Panc1 (cell line): ENCODE measurements around the gene HPCAL4. TPM values are rescaled to one million over a fixed set of nuclear protein-coding genes. Genes with fewer than 3 reads are reported as not detected.

ENCODE experiments used
- ATAC-seq: fragments of 200-7000 bp; cut with Tn5 transposase; 2 replicates; pipeline ENCODE4 v1.9.1; 2020; ENCODE audit warnings: mild to moderate bottlenecking, moderate library complexity
- BruUV-seq: library from RNA; stranded (reverse); fragments of 400-500 nt; replicated peaks from 2 replicates; lab custom pipeline; 2021; lab: Mats Ljungman, UMichigan
- CTCF ChIA-PET: fragments of 300-600 bp; sonication (Branson Sonifier 250); formaldehyde crosslinking; loops from one replicate; lab custom pipeline; 2022; ENCODE audit warnings: antibody characterized with exemption; lab: Charles Lee
- POLR2A ChIA-PET: fragments of 300-600 bp; sonication (Branson Sonifier 250); formaldehyde crosslinking; loops from one replicate; lab custom pipeline; 2022; ENCODE audit warnings: antibody characterized with exemption; lab: Charles Lee
- DNase-seq: peaks from one replicate; pipeline ENCODE4 v3.0.0-alpha.2; 2010; ENCODE audit warnings: low read depth, low spot score
- H3K27ac ChIP-seq: 2 replicates; pipeline ENCODE4 v1.5.1; 2011; ENCODE audit warnings: mild to moderate bottlenecking, low read length, inconsistent platforms
- H3K27me3 ChIP-seq: fragments of 200-500 bp; sonication (Bioruptor generic); 2 replicates; pipeline ENCODE4 v1.6.0; 2014; ENCODE audit warnings: low read length, inconsistent platforms; ENCODE audit not compliant: control insufficient read depth, insufficient read depth
- H3K36me3 ChIP-seq: fragments of 200-500 bp; sonication (Bioruptor generic); 2 replicates; pipeline ENCODE4 v1.5.1; 2014; ENCODE audit warnings: inconsistent platforms, mild to moderate bottlenecking, low read length, moderate library complexity; ENCODE audit not compliant: control insufficient read depth, insufficient read depth
- H3K4me1 ChIP-seq: 2 replicates; pipeline ENCODE4 v1.5.1; 2011; ENCODE audit warnings: inconsistent platforms, mild to moderate bottlenecking, low read length, moderate library complexity; ENCODE audit not compliant: control insufficient read depth, insufficient read depth
- H3K4me3 ChIP-seq, 2 experiments: 2 replicates each; pipeline ENCODE4 v1.5.1; 2011 to 2012; ENCODE audit warnings: low read depth in 2 of 2, low read length in 2 of 2, mild to moderate bottlenecking in 2 of 2, inconsistent platforms in 1 of 2, moderate library complexity in 1 of 2
- H3K9me3 ChIP-seq: fragments of 200-500 bp; sonication (Bioruptor generic); 2 replicates; pipeline ENCODE4 v1.5.1; 2014; ENCODE audit warnings: low read depth, mild to moderate bottlenecking, inconsistent platforms, low read length, moderate library complexity; ENCODE audit not compliant: control insufficient read depth, insufficient read depth
- POLR2AphosphoS5 ChIP-seq: IDR thresholded peaks from 2 replicates; pipeline ENCODE4 v1.6.1; 2012; ENCODE audit warnings: mild to moderate bottlenecking, low read depth, low read length, moderate library complexity
- SIN3A ChIP-seq: IDR thresholded peaks from 2 replicates; pipeline ENCODE4 v1.6.1; 2012; ENCODE audit warnings: low read depth, mild to moderate bottlenecking, low read length, moderate library complexity, borderline replicate concordance; ENCODE audit not compliant: insufficient read depth
- TCF7L2 ChIP-seq: IDR thresholded peaks from 2 replicates; pipeline ENCODE4 v1.6.1; 2011; ENCODE audit warnings: mild to moderate bottlenecking, low read depth, low read length, inconsistent platforms
- in situ Hi-C: cut with HindIII; loops from 2 replicates; pipeline ENCODE4 v1.10.0; 2016; ENCODE audit warnings: low sequenced_read_pairs, low pct_unique_long_range_greater_than_20kb
- intact Hi-C: fragments of 100-400 bp; cut with micrococcal nuclease; formaldehyde crosslinking; loops from one replicate; pipeline ENCODE4 v1.10.0; 2022; ENCODE audit not compliant: unreplicated experiment
- total RNA-seq: library from RNA; stranded (reverse); gene quantifications from one replicate; pipeline ENCODE4 v1.2.1, GENCODE V29; 2021; ENCODE audit not compliant: unreplicated experiment
- TF ChIP-seq, protein P1 (sequence below), 2 experiments: IDR thresholded peaks; 2 replicates each; pipeline ENCODE4 v1.6.1; 2011 to 2012; ENCODE audit warnings: low read depth in 2 of 2, control low read depth in 1 of 2, low read length in 1 of 2, mild to moderate bottlenecking in 1 of 2, moderate library complexity in 1 of 2; ENCODE audit not compliant: insufficient read depth in 1 of 2
- TF ChIP-seq, protein P2 (sequence below): fragments of 450-650 bp; IDR thresholded peaks from 2 replicates; pipeline ENCODE4 v1.5.1; 2017; ENCODE audit warnings: mild to moderate bottlenecking

The HPCAL4 gene
- total RNA-seq, 1 experiment from 2014 or later = 0.21 TPM

DNA sequence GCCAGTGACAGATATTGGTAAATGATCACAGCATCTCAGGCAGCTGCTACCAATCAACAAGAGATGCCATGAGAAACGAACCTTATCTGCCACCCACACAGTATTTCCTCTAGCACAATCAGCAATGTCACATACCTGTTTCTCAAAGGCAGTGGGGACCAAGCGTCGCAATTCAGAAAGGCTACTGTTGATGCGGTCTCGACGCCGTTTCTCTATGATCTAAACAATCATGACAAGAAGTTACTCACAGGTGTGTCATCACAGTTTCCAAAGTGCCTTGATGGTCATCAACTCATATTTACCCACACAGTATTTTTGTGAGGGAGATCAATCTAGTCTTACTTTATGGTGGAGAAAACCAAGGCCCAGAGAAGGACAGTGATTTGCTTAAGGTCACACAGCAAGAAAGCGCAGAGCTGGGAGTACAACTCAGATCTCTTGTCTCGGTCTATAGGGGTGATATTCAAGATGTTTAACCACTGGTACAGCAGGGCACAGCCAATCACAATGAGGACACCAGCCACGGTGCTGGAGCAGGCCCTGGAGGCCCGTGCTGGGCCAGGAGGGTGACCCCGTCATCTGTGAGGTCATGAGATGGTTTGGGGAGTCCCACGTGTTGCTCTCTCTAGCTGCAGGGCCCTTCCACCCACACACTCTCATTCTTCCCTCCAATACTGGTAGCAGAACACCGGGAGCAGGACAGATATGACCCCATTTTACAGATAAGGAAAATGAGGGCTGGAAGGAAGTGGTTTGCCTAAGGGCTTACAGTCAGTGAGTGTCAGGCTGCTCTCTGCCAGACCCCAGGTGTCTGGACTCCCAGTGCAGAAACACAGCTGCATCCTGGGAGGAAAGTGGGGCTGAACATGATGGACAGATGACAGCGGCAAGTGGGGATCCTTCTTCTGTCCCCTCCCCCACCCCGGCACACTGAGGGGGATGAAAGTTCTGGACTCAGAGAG lies 59.6 kb downstream of the HPCAL4 start:
- Histone ChIP-seq H3K4me3 (no peak overlapping the region), H3K36me3 (no peaks in the 10 kb centered on the region), H3K4me1 (no peaks in the 10 kb centered on the region), H3K9me3 (no peaks in the 10 kb centered on the region), H3K27ac (no peak overlapping the region), H3K27me3 (no peaks in the 10 kb centered on the region)
- POLR2A ChIA-PET = no interaction called here
- ATAC-seq = no peak
- CTCF ChIA-PET = no interaction called here
- TF ChIP-seq, protein P1, sequence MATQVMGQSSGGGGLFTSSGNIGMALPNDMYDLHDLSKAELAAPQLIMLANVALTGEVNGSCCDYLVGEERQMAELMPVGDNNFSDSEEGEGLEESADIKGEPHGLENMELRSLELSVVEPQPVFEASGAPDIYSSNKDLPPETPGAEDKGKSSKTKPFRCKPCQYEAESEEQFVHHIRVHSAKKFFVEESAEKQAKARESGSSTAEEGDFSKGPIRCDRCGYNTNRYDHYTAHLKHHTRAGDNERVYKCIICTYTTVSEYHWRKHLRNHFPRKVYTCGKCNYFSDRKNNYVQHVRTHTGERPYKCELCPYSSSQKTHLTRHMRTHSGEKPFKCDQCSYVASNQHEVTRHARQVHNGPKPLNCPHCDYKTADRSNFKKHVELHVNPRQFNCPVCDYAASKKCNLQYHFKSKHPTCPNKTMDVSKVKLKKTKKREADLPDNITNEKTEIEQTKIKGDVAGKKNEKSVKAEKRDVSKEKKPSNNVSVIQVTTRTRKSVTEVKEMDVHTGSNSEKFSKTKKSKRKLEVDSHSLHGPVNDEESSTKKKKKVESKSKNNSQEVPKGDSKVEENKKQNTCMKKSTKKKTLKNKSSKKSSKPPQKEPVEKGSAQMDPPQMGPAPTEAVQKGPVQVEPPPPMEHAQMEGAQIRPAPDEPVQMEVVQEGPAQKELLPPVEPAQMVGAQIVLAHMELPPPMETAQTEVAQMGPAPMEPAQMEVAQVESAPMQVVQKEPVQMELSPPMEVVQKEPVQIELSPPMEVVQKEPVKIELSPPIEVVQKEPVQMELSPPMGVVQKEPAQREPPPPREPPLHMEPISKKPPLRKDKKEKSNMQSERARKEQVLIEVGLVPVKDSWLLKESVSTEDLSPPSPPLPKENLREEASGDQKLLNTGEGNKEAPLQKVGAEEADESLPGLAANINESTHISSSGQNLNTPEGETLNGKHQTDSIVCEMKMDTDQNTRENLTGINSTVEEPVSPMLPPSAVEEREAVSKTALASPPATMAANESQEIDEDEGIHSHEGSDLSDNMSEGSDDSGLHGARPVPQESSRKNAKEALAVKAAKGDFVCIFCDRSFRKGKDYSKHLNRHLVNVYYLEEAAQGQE (IDR thresholded peaks at IDR 0.05; ENCODE audit: insufficient read depth in 1 of 2, low read depth in 2 of 2, low read length in 1 of 2) = no peak
- TF ChIP-seq POLR2AphosphoS5 = no peak
- TF ChIP-seq, protein P2, sequence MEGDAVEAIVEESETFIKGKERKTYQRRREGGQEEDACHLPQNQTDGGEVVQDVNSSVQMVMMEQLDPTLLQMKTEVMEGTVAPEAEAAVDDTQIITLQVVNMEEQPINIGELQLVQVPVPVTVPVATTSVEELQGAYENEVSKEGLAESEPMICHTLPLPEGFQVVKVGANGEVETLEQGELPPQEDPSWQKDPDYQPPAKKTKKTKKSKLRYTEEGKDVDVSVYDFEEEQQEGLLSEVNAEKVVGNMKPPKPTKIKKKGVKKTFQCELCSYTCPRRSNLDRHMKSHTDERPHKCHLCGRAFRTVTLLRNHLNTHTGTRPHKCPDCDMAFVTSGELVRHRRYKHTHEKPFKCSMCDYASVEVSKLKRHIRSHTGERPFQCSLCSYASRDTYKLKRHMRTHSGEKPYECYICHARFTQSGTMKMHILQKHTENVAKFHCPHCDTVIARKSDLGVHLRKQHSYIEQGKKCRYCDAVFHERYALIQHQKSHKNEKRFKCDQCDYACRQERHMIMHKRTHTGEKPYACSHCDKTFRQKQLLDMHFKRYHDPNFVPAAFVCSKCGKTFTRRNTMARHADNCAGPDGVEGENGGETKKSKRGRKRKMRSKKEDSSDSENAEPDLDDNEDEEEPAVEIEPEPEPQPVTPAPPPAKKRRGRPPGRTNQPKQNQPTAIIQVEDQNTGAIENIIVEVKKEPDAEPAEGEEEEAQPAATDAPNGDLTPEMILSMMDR = no peak
- no peak for TF ChIP-seq TCF7L2
- no peak for TF ChIP-seq SIN3A
- no peak for DNase-seq
- in situ Hi-C loops = no loop called here
- intact Hi-C loops = no loop called here
- BruUV-seq = no TSS peak

DNA sequence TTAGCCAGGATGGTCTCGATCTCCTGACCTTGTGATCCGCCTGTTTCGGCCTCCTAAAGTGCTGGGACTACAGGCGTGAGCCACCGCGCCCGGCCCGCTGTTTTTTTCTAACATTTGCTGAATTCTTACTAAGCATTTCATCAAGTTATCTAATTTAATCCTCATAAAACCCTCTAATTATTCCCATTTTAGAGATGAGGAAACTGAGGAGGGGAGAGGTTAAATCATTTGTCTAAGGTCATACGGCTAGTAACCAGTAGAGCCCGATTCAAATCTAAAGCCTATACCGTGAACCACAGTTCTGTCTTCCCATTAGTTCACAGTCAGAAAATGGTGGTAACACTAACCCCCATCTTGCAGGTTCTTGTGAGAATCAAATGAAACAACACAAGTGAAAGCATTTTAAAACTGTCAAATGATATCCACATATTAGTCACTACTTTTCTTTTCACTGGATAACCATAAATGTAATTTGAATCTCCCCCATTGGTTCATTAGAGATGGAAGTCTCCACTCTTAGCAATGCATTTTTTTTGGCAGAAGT lies 62.4 kb downstream of the HPCAL4 start:
- BruUV-seq = no TSS peak
- Histone ChIP-seq H3K36me3 (no peaks in the 10 kb centered on the region), H3K4me3 (no peak overlapping the region), H3K27ac (no peak overlapping the region), H3K9me3 (no peaks in the 10 kb centered on the region), H3K27me3 (no peaks in the 10 kb centered on the region), H3K4me1 (no peaks in the 10 kb centered on the region)
- CTCF ChIA-PET = interaction anchor here (0.6 kb wide), 1 partner anchor 1753 kb away, joined by 4 read pairs; no protein-coding TSS in a partner anchor
- intact Hi-C loops (no loop called here), in situ Hi-C loops (no loop called here)
- ATAC-seq = no peak
- DNase-seq = no peak
- POLR2A ChIA-PET = no interaction called here
- TF ChIP-seq SIN3A (no peak), TCF7L2 (no peak), POLR2AphosphoS5 (no peak)
- TF ChIP-seq, protein P2 = no peak
- TF ChIP-seq, protein P1 (IDR thresholded peaks at IDR 0.05; ENCODE audit: insufficient read depth in 1 of 2, low read depth in 2 of 2, low read length in 1 of 2) = no peak
